Kasumi-1 (cell line): ENCODE measurements around the gene ZBTB39.
"Not testable (repeated sequence)": the region's sequence is repeated elsewhere in the genome, so short reads cannot be mapped to it uniquely, and the experiment has no call there.

ENCODE experiments used
- DNase-seq, 2 experiments: peaks; one replicate each; lab custom pipeline; 2025; lab: John Stamatoyannopoulos, UW

The ZBTB39 gene

GRCh38 chr12:57001448-57001906 lies 4.9 kb downstream of the ZBTB39 start:
- peak; percentile 64 to 65 for DNase-seq

- DNase-seq = no peak
Measured at GRCh38 chr12:57000393-57000792, 6.0 kb downstream of the ZBTB39 start.

GRCh38 chr12:56999456-56999855 lies 6.9 kb downstream of the ZBTB39 start:
- DNase-seq = no peak

GRCh38 chr12:56998981-56999380 lies 7.4 kb downstream of the ZBTB39 start:
- no peak for DNase-seq

GRCh38 chr12:56998316-56998715 lies 8.0 kb downstream of the ZBTB39 start:
- no peak for DNase-seq

GRCh38 chr12:56996793-56997545 lies 9.4 kb downstream of the ZBTB39 start:
- DNase-seq = no peak

GRCh38 chr12:56995930-56996496 lies 10.3 kb downstream of the ZBTB39 start:
- DNase-seq = no peak

GRCh38 chr12:56995201-56995929 lies 11.0 kb downstream of the ZBTB39 start:
- DNase-seq = no peak

GRCh38 chr12:56994231-56994746 lies 12.1 kb downstream of the ZBTB39 start:
- DNase-seq = no peak

GRCh38 chr12:56993346-56993745 lies 13.0 kb downstream of the ZBTB39 start:
- peak in 1 of 2 experiments; percentile 13 for DNase-seq

GRCh38 chr12:56991319-56992246 lies 14.8 kb downstream of the ZBTB39 start:
- DNase-seq = peak; percentile 88 to 92

GRCh38 chr12:56990648-56991318 lies 15.6 kb downstream of the ZBTB39 start:
- peak in 1 of 2 experiments; percentile 37 for DNase-seq

- DNase-seq = no peak
Measured at GRCh38 chr12:56989861-56990610, 16.3 kb downstream of the ZBTB39 start.

- DNase-seq = peak; percentile 96
Measured at GRCh38 chr12:56988207-56988739, 18.1 kb downstream of the ZBTB39 start.

- DNase-seq = peak; percentile 82 to 89
Measured at GRCh38 chr12:56987551-56988053, 18.7 kb downstream of the ZBTB39 start.

GRCh38 chr12:56987011-56987410 lies 19.3 kb downstream of the ZBTB39 start:
- DNase-seq = no peak

- DNase-seq = not testable (repeated sequence)
Measured at GRCh38 chr12:56985714-56986113, 20.6 kb downstream of the ZBTB39 start.

GRCh38 chr12:56983386-56983785 lies 23.0 kb downstream of the ZBTB39 start:
- DNase-seq = no peak

GRCh38 chr12:56982578-56983236 lies 23.6 kb downstream of the ZBTB39 start:
- not testable (repeated sequence) for DNase-seq
